Activated naive CD8-positive, alpha-beta T cell treated with anti-CD3 and anti-CD28 coated beads, Interleukin-2, amount 50 U/mL, for 24 hours (primary cell): ENCODE results near the gene MIAT.
A peak's percentile ranks its signal among the peaks of the same experiment; 100 is the strongest.

Experiments used
- ATAC-seq: fragments of 150-1000 bp; cut with Tn5 transposase; one replicate; pipeline ENCODE4 v1.10.0; 2021
- DNase-seq: peaks from one replicate; pipeline ENCODE4 v3.0.0; 2021
- H3K27ac Mint-ChIP-seq: one replicate; pipeline ENCODE4 v1.8.0; 2021; ENCODE audit warnings: mild to moderate bottlenecking, mixed read lengths
- H3K27me3 Mint-ChIP-seq: one replicate; pipeline ENCODE4 v1.8.0; 2021; ENCODE audit warnings: mixed read lengths
- H3K36me3 Mint-ChIP-seq: one replicate; pipeline ENCODE4 v1.8.0; 2021; ENCODE audit warnings: low read depth, mixed read lengths
- H3K4me1 Mint-ChIP-seq: one replicate; pipeline ENCODE4 v1.8.0; 2021; ENCODE audit warnings: mixed read lengths
- H3K4me3 Mint-ChIP-seq: one replicate; pipeline ENCODE4 v1.8.0; 2021; ENCODE audit warnings: mild to moderate bottlenecking, moderate library complexity, mixed read lengths
- H3K9me3 Mint-ChIP-seq: one replicate; pipeline ENCODE4 v1.8.0; 2021; ENCODE audit warnings: mixed read lengths

The MIAT gene

DNA sequence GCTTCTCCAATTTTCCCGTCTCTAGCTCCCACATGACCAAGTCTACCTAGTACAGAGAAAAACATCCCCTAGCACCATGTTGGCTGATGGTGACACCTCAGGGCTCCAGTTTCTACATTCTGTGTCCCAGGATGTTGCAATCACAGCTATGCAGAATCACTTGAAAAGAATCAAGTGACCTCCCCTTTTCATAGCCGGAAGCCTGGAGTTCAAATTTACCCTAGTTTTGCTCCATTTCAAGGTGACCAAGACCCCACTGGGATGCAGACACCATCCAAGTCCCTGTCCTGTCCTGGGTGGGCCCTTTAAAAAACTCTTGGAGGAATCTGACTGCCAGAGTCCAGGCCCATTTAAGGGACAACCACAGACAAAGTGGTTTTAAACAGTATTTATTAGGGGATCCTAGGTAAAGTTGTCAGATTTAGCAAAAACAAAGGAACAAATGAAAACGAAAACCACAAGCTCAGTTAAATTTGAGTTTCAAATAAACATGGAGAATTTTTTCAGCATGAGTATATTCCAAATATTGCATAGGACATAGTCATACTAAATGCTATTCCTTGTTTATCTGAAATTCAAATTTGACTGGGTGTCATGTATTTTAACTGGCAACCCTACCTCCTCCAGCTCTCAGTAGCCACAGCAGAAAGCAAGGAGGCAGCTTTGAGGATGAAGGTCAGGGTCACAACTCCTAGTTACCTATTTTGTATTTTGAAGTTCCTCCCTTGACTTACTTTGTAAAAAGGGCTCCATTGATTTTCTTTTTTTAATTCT is 52.4 kb downstream of the MIAT start:
- Mint-ChIP-seq H3K27ac (no peak overlapping the region), H3K4me1 (peaks cover 16% of the 10 kb centered on the region), H3K9me3 (no peaks in the 10 kb centered on the region), H3K27me3 (no peaks in the 10 kb centered on the region), H3K4me3 (no peak overlapping the region), H3K36me3 (peaks cover 22% of the 10 kb centered on the region)
- ATAC-seq (no peak), DNase-seq (no peak)

- H3K27ac Mint-ChIP-seq = peak overlapping the region; percentile 45
- no peak for ATAC-seq
- no peak for DNase-seq
- peaks cover 20% of the 10 kb centered on the region for H3K36me3 Mint-ChIP-seq
- H3K4me1 Mint-ChIP-seq = peaks cover 10% of the 10 kb centered on the region
- H3K27me3 Mint-ChIP-seq = no peaks in the 10 kb centered on the region
- no peak overlapping the region for H3K4me3 Mint-ChIP-seq
- no peaks in the 10 kb centered on the region for H3K9me3 Mint-ChIP-seq
Observed at GRCh38 chr22:26711205-26711963, 54.0 kb downstream of the MIAT start.

DNA sequence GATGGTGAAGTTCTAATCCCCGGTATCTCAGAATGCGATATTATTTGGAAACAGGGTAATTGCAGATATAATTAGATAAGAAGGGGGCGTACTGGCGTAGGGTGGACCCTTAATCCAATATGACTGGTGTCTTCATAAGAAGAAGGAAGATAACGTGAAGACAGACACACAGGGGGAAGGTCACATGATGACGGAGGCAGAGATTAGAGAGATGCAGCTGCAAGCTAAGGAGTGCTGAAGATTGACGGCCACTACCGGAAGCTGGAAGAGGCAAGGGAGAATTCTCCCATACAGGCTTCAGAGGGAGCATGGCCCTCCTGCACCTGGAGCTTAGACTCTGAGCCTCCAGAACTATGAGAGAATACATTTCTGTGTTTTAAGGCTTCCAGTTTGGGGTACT is 54.8 kb downstream of the MIAT start:
- Mint-ChIP-seq H3K4me1 (peaks cover 10% of the 10 kb centered on the region), H3K9me3 (no peaks in the 10 kb centered on the region), H3K36me3 (peaks cover 17% of the 10 kb centered on the region), H3K4me3 (no peak overlapping the region), H3K27ac (no peak overlapping the region), H3K27me3 (no peaks in the 10 kb centered on the region)
- no peak for DNase-seq
- no peak for ATAC-seq

DNA sequence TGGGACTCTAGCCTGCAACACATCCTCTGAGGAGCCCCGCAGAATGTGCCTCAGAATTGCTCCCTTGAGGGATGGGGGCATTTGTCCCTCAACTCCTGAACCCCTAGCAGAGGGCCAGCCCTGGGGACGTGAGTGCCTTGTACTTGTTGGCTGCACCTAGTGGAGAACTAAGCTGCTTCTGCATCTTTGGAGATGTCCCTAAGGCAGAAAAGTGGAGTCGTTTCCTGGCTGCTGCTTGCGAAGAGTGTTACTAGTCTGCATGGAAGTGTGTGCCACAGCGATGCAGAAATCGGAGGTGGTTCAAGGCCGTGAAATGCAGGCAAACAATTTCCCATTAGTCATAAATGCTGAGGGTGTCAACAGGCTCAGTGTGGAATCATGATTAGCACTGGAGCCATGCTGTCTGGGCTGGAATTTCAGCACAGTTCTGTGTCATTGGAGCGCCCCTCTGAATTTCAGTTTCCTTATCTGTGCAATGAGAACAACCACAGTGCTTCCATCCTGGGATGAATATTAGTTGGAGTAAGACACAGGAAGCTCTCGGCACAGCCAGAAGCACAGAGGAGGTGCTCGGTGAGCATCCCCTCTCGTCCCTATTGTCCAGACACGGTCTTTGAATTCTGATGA is 56.5 kb downstream of the MIAT start:
- ATAC-seq = no peak
- Mint-ChIP-seq H3K36me3 (peaks cover 7% of the 10 kb centered on the region), H3K27ac (no peak overlapping the region), H3K4me1 (peaks cover 16% of the 10 kb centered on the region), H3K27me3 (no peaks in the 10 kb centered on the region), H3K9me3 (no peaks in the 10 kb centered on the region), H3K4me3 (no peak overlapping the region)
- no peak for DNase-seq

GRCh38 chr22:26714971-26715370 is 57.6 kb downstream of the MIAT start:
- H3K9me3 Mint-ChIP-seq = no peaks in the 10 kb centered on the region
- no peak for DNase-seq
- H3K36me3 Mint-ChIP-seq = peaks cover 12% of the 10 kb centered on the region
- ATAC-seq = no peak
- no peak overlapping the region for H3K4me3 Mint-ChIP-seq
- no peak overlapping the region for H3K27ac Mint-ChIP-seq
- no peaks in the 10 kb centered on the region for H3K27me3 Mint-ChIP-seq
- peaks cover 16% of the 10 kb centered on the region for H3K4me1 Mint-ChIP-seq

DNA sequence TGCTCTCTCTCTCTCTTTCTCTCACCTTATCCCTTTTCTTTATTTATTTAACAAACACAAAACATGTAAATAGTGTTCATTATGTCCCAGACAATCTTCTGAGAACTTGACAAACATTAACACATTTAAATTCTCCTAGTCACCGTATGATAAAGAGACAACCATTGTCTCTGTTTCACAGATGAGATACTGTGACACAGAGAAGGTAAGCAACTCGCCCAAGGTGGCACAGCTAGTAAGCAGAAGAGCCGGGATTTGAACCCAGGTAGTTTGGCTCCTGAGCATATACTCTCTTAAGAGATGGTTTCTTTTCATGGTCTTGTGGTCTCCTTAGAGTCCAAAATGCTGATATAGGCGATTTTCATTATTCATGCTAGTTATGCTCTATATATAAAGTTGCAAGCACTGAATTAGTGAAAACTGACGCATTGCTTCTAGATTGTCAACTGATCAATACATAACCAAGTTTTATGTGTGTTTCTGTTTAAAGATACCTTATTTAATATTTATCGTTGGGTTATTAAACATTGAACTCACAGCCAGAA is 58.1 kb downstream of the MIAT start:
- ATAC-seq (no peak), DNase-seq (no peak)
- H3K27ac Mint-ChIP-seq = no peak overlapping the region
- no peak overlapping the region for H3K4me3 Mint-ChIP-seq
- H3K4me1 Mint-ChIP-seq = peaks cover 16% of the 10 kb centered on the region
- peaks cover 15% of the 10 kb centered on the region for H3K36me3 Mint-ChIP-seq
- no peaks in the 10 kb centered on the region for H3K27me3 Mint-ChIP-seq
- no peaks in the 10 kb centered on the region for H3K9me3 Mint-ChIP-seq

DNA sequence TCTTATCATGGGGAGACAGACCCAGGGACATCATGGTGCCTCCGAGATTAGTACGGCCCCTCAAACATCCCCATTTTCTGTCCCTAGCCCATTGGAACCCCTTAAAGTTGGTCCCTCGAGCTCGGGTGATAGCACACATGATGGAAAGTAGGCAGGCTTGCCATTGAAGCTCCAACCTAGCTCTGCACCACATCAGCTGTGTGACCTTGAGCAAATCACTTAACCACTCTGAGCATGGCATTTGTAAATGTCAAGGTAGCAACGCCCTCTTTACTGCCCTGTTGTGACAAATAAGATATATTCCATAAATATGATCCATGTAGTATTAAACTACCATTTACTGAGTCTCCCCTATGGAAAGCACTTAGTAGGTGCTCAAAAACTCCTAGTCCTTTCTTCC is 61.1 kb downstream of the MIAT start:
- Mint-ChIP-seq H3K9me3 (no peaks in the 10 kb centered on the region), H3K36me3 (peaks cover 19% of the 10 kb centered on the region), H3K4me1 (peaks cover 7% of the 10 kb centered on the region), H3K27ac (peak overlapping the region; percentile 55), H3K4me3 (no peak overlapping the region), H3K27me3 (no peaks in the 10 kb centered on the region)
- DNase-seq (no peak), ATAC-seq (no peak)

DNA sequence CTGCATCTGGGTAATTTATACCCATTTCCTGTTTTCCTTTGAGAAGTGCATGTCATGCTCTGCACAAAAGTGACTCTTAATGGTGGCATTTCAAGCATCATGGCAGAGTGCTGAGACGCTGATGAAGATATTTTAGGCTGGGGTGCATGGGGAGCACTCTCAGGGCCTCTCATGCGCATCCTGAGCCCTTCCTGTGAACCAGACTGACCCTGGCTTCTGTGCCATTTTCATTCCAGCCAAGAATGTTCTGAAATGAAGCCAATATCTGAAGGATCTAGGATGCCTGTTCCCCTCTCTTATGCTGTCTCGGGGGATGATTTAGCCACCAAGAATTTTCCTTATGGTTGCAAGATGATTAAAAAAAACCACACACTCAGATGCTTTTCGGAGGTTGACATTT is 61.5 kb downstream of the MIAT start:
- H3K27me3 Mint-ChIP-seq = no peaks in the 10 kb centered on the region
- ATAC-seq (no peak), DNase-seq (no peak)
- peaks cover 19% of the 10 kb centered on the region for H3K36me3 Mint-ChIP-seq
- H3K9me3 Mint-ChIP-seq = no peaks in the 10 kb centered on the region
- H3K4me1 Mint-ChIP-seq = peaks cover 8% of the 10 kb centered on the region
- peak overlapping the region; percentile 55 for H3K27ac Mint-ChIP-seq
- no peak overlapping the region for H3K4me3 Mint-ChIP-seq

DNA sequence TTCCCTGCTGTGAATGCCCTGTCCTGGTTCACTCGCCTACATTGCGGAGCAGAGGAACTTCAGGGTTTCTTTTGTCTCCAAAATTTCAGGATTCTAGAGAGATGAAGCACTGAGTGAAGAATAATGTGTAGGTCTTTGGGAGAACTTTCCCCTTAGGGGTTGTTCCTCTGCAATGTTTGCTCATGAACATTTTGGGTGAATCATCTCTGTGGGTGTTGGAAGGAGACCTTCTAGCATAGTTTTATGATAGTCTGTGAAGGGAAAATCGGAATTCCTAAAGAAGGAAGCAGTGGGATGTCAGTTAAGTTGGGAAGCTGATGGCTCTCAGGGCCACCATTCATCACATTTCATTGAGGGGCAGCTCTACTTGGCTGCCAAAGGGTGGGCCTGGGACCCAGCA is 64.8 kb downstream of the MIAT start:
- H3K9me3 Mint-ChIP-seq = no peaks in the 10 kb centered on the region
- no peak overlapping the region for H3K27ac Mint-ChIP-seq
- DNase-seq (no peak), ATAC-seq (no peak)
- H3K27me3 Mint-ChIP-seq = no peaks in the 10 kb centered on the region
- peaks cover 31% of the 10 kb centered on the region for H3K36me3 Mint-ChIP-seq
- peaks cover 8% of the 10 kb centered on the region for H3K4me1 Mint-ChIP-seq
- no peak overlapping the region for H3K4me3 Mint-ChIP-seq

- Mint-ChIP-seq H3K9me3 (no peaks in the 10 kb centered on the region), H3K4me1 (peaks cover 1% of the 10 kb centered on the region), H3K27ac (no peak overlapping the region), H3K4me3 (no peak overlapping the region), H3K27me3 (no peaks in the 10 kb centered on the region), H3K36me3 (peaks cover 27% of the 10 kb centered on the region)
- DNase-seq (no peak), ATAC-seq (no peak)
Observed at GRCh38 chr22:26724414-26724813, 67.0 kb downstream of the MIAT start.

DNA sequence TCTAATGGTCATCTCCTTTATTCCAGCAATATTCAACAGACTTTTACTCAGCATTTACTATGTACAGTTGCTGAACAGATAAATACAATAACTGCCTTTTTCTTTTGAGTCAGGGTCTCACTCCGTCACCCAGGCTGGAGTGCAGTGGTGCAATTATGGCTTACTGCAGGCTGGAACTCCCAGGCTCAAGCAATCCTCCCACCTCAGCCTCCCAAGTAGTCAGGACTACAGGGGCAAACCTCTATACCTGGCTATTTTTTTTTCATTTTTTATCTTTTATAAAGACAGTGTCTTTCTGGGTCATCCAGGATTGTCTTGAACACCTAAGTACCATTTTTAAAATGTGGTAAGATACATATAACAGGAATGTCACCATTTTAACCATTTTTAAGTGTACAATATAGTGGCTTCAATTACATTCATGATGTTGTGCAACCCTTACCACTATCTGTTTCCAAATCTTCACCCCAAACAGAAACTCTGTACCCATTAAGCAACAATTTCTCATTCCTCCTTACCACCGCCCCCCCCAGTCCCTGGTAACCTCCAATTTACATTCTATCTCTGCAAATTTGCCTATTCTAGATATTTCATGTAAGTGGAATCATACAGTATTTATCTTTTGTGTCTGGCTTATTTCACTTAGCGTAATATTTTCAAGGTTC is 67.8 kb downstream of the MIAT start:
- no peaks in the 10 kb centered on the region for H3K27me3 Mint-ChIP-seq
- ATAC-seq (no peak), DNase-seq (no peak)
- no peaks in the 10 kb centered on the region for H3K9me3 Mint-ChIP-seq
- H3K36me3 Mint-ChIP-seq = peaks cover 25% of the 10 kb centered on the region
- no peak overlapping the region for H3K27ac Mint-ChIP-seq
- no peak overlapping the region for H3K4me3 Mint-ChIP-seq
- peaks cover 1% of the 10 kb centered on the region for H3K4me1 Mint-ChIP-seq
